ENCODE data around the gene NEK8.

- no peak for TF ChIP-seq YY1 (IDR thresholded peaks at IDR 0.05; ENCODE audit: insufficient read depth, insufficient read length)
- TF ChIP-seq SUZ12 (IDR thresholded peaks at IDR 0.05; ENCODE audit: extremely low read depth, insufficient read depth, insufficient read length), result no peak
- TF ChIP-seq ZNF274 (IDR thresholded peaks at IDR 0.05; ENCODE audit: low read depth, low read length), result no peak
These were observed 18.0 kb downstream of the NEK8 start for GRCh38 chr17:28746611-28747050.

Data from NT2/D1 (cell line).